GM12875 (cell line): ENCODE data around the gene TACR1.

Experiments used
- H3K4me3 ChIP-seq: one replicate; pipeline ENCODE4 v1.5.1; 2011; ENCODE audit warnings: low read depth, low read length, control low read depth
- TF ChIP-seq, protein P1 (sequence below): IDR thresholded peaks from 2 replicates; pipeline ENCODE4 v1.5.1; 2011; ENCODE audit warnings: low read depth, mild to moderate bottlenecking, control low read depth, inconsistent platforms, low read length, moderate library complexity, borderline replicate concordance; ENCODE audit not compliant: insufficient read depth

TACR1 gene

DNA sequence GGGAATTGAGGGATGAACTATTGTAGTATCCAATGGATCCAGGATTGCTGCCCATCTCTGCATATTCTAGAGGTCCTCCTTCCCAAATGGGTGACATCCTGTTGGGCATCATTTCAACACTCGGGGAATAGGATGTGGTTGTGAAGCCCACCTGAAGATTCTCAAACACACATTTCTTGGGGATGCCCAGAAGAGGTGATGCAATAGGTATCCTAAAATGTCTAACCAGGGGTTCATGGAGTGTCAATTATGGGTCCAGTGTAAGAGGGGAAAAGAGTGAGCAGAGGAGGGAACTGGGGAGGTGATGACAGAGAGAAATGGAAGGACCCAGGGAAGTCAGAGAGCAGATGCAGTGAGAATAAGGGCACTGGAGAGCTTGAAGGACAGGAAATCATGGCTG is 188.7 kb downstream of the TACR1 start:
- TF ChIP-seq, protein P1, sequence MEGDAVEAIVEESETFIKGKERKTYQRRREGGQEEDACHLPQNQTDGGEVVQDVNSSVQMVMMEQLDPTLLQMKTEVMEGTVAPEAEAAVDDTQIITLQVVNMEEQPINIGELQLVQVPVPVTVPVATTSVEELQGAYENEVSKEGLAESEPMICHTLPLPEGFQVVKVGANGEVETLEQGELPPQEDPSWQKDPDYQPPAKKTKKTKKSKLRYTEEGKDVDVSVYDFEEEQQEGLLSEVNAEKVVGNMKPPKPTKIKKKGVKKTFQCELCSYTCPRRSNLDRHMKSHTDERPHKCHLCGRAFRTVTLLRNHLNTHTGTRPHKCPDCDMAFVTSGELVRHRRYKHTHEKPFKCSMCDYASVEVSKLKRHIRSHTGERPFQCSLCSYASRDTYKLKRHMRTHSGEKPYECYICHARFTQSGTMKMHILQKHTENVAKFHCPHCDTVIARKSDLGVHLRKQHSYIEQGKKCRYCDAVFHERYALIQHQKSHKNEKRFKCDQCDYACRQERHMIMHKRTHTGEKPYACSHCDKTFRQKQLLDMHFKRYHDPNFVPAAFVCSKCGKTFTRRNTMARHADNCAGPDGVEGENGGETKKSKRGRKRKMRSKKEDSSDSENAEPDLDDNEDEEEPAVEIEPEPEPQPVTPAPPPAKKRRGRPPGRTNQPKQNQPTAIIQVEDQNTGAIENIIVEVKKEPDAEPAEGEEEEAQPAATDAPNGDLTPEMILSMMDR = no peak
- no peak overlapping the region for H3K4me3 ChIP-seq

DNA sequence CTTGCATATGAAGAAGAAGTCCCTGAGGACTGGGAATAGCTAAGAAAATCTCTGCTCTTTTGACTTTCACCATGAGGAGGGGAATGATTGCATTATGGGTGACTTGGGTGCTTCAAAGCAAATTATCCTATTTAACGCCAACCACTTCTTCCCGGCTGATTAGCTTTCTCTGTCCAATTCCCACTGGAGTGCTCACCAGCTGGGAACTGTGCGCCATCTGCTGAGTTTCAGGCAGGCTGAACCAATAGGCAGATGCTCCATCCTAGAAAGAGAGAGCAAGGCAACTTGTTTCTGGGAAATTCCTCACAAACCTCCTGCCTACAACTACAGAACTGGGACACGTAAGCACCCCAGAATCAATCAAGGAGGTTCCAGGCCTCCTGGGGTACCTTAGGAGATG is 191.5 kb downstream of the TACR1 start:
- TF ChIP-seq, protein P1 = no peak
- H3K4me3 ChIP-seq = no peak overlapping the region

DNA sequence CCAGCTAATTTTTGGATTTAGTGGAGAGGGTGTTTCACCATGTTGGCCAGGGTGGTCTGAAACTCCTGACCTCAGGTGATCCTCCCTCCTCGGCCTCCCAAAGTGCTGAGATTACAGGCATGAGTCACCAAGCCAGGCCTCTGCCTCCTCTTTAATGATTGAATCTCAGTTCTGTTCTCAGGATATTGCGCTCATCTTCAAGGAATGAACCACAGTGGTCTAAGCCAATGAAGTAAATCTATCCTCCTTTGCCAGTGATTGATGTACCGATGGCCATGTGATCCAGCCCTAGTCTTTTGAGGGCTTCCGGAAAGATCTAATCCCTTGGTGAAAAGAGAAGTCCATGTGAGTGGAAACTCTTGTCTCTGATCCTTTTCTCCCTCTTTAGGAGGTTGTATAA is 192.3 kb downstream of the TACR1 start:
- no peak overlapping the region for H3K4me3 ChIP-seq
- TF ChIP-seq, protein P1 = no peak

DNA sequence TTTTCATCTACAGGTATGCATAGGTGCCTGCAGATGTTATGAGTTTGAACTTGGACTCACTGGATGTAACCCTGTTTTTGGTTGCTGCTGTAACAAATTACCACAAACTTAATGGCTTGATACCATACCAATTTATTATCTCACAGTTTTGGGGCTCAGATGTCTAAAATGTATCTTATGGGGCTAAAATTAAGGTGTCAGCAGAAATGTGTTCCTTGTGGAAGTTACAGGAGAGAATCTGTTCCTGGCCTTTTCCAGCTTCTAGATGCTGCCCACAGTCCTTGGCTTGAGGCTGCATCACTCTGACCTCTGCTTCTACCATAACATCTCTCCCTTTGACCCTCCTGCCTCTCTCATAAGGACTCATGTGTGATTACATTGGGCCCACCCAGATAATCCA is 193.3 kb downstream of the TACR1 start:
- H3K4me3 ChIP-seq = no peak overlapping the region
- TF ChIP-seq, protein P1 = no peak

DNA sequence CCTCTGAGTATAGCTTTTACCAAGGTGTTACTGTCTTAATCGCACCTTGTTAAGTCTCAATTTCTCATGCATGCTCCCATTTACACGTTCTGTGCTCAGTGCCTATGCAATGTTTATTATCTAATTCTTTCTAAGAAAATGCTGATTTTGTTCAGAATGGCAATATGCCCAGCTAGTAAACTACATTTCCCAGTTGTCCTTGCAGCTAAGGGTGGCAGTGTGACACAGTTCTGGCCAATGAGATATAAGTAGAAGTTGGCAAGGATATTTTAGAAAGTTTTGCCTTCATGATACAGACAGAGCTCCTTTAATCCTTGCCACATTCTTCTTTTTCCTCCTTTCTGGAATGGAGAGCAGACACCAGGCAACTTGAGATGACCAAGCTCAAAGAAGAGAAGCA is 195.5 kb downstream of the TACR1 start:
- H3K4me3 ChIP-seq = no peak overlapping the region
- TF ChIP-seq, protein P1 = no peak

DNA sequence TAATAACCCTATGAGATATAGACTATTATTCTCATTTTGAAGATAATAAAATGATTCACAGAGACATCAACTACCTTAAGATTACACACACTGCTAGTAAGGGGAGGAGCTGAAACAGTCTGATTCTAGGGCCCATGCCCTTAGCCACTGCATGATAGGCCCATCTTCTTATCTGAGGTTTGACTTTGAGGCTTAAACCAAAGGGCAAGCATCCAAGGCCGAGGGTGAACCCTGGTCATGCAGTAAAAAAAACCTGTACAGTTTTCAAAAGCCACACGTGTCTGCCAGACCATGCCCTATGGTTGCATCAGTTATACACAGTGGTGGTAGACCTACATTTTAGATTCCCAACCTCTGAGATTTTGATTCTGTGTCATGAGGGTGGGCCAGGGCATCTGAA is 196.0 kb downstream of the TACR1 start:
- no peak overlapping the region for H3K4me3 ChIP-seq
- TF ChIP-seq, protein P1 = no peak

DNA sequence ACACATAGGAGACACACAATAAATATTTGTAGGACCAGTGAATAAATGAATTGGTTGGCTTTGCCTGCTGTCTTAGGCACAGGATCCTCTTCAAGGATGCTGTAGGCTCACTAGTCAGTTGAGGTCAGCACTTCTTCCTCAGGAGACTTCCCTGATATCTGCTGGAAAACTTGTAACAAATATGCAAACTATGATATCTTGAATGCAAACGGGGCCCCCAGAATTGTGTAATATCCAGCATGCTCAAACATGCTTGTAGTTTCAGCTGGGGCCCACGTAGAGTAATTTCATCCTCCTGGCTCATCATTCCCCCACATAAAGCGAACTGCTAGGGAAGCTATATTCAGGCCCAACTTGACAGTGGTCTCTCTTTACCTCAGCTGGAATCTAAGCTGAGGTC is 197.3 kb downstream of the TACR1 start:
- H3K4me3 ChIP-seq = no peak overlapping the region
- TF ChIP-seq, protein P1 = no peak
